ENCODE results near the gene IZUMO2. TPM values are rescaled to one million over a fixed set of nuclear protein-coding genes. Genes with fewer than 3 reads are reported as not detected.

Gene IZUMO2
- total RNA-seq, result not detected in 2 replicates

GRCh38 chr19:50162988-50163387 lies at the start of gene IZUMO2:
IZUMO2 (minus strand) TSS chr19:50163281; CDS start chr19:50163194, 87 bp downstream.

GRCh38 chr19:50203281-50204080 lies 40.4 kb upstream of the IZUMO2 start, which contains the start of gene MYH14:
MYH14 (plus strand) TSS chr19:50203622; CDS start chr19:50210366, 6,744 bp downstream.

Other genes starting within 250 kb of the IZUMO2 start
- gene ATF5, start 234.1 kb downstream of the IZUMO2 start, total RNA-seq, result 5.9 and 6.8 TPM in 2 replicates
- gene NUP62, start 233.8 kb downstream of the IZUMO2 start, total RNA-seq, result 26.8 and 45.5 TPM in 2 replicates
- gene SIGLEC11, start 202.1 kb downstream of the IZUMO2 start, total RNA-seq, result not detected in 2 replicates
- 21.7 and 26.8 TPM in 2 replicates for gene VRK3, start 137.9 kb downstream of the IZUMO2 start, total RNA-seq
- 9.6 and 12.5 TPM in 2 replicates for gene ZNF473, start 137.3 kb downstream of the IZUMO2 start, total RNA-seq
- gene MYH14, start 40.3 kb upstream of the IZUMO2 start, total RNA-seq, result not detected in 2 replicates
- under 0.01 TPM in 1 of 2 replicates, not detected in the other for gene KCNC3, start 166.1 kb upstream of the IZUMO2 start, total RNA-seq
- gene NAPSA, start 202.4 kb upstream of the IZUMO2 start, total RNA-seq, result under 0.01 and 0.20 TPM in 2 replicates
- gene NR1H2, start 213.2 kb upstream of the IZUMO2 start, total RNA-seq, result 60.2 and 75.7 TPM in 2 replicates
- 42.6 and 64.7 TPM in 2 replicates for gene POLD1, start 221.1 kb upstream of the IZUMO2 start, total RNA-seq